Adrenal gland (tissue), 5 donors: ENCODE results near the gene RUFY1.
"Not testable (repeated sequence)": the region's sequence is repeated elsewhere in the genome, so short reads cannot be mapped to it uniquely, and the experiment has no call there.

Experiments
- POLR2A ChIP-seq, 2 donors: fragments of 450-650 bp; IDR thresholded peaks; one replicate each; pipeline ENCODE4 v1.6.1; 2017; ENCODE audit warnings: antibody characterized with exemption in 2 of 2, mild to moderate bottlenecking in 2 of 2, moderate library complexity in 1 of 2
- TF ChIP-seq, protein P1 (sequence below), 6 experiments: fragments of 450-650 bp in 4 of 6; fragments of 200-600 bp in 2 of 6; sonication (generic) in 1 of 6; IDR thresholded peaks; 1 replicate in 5 of 6; 2 replicates in 1 of 6; pipeline versions ENCODE4 v1.5.1 to v1.8.0; 2016 to 2021; ENCODE audit warnings: antibody characterized with exemption in 6 of 6, mild to moderate bottlenecking in 2 of 6, moderate library complexity in 1 of 6
- donor health status: DM: no; HTN: no; CAD: no.

DNA sequence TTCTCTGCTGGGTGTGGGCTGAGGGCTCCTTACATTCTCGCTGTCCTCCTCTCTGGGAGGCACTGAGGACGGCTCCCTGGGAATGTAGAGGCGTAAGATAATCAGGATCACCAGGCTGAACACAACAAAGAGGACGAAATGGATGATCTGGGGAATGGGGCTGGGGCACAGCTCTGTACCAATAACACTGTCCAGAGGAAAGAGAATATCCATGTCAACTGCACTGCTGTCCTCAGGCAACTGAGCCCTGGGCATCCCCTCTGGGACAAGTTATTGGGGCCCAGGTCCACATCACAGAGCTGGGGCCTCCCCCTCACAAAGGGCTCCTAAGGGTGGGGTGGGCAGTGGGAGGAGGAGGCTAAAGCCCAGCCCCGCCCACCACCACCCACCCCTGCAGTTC is 94.4 kb downstream of the RUFY1 start:
- TF ChIP-seq, protein P1, sequence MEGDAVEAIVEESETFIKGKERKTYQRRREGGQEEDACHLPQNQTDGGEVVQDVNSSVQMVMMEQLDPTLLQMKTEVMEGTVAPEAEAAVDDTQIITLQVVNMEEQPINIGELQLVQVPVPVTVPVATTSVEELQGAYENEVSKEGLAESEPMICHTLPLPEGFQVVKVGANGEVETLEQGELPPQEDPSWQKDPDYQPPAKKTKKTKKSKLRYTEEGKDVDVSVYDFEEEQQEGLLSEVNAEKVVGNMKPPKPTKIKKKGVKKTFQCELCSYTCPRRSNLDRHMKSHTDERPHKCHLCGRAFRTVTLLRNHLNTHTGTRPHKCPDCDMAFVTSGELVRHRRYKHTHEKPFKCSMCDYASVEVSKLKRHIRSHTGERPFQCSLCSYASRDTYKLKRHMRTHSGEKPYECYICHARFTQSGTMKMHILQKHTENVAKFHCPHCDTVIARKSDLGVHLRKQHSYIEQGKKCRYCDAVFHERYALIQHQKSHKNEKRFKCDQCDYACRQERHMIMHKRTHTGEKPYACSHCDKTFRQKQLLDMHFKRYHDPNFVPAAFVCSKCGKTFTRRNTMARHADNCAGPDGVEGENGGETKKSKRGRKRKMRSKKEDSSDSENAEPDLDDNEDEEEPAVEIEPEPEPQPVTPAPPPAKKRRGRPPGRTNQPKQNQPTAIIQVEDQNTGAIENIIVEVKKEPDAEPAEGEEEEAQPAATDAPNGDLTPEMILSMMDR (IDR thresholded peaks at IDR 0.05): not testable (repeated sequence)
- TF ChIP-seq POLR2A (IDR thresholded peaks at IDR 0.05): not testable (repeated sequence)
